ENCODE measurements around the gene LRRC4C. TPM values are rescaled to one million over a fixed set of nuclear protein-coding genes. Genes with fewer than 3 reads are reported as not detected.

Gene LRRC4C
- total RNA-seq, 1 experiment from 2014 or later: not detected

DNA sequence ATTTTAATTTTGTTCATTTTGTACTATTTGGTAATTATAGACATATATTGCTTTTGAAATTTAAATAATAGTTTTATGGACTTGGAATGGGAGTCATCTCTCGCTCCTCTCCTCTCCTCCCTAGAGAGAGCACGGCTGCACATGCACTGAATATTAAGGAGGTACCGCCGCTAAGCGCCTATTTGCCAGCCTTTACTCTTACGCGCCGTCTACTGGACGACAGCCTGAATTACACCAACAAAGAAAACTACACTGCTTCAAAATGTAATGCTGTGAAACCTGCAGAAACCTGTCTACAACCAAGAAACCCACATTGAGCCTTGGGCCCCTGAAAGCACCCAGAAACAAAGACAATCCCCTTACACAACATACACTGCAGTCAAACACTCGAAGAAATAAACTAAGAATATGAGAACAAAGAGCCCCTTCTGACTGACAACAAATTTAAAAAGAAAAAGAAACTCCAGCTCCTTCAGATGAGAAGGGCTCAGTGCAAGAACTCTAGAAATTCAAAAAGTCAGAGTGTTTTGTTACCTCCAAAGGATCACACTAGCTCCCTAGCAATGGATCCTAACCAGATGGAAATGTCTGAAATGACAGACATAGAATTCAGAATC, 737.2 kb downstream of the LRRC4C start:
- in situ Hi-C loops (cut with HindIII; ENCODE audit: low pct_unique_long_range_greater_than_20kb, low sequenced_read_pairs): no loop called here
- peak; percentile 0 for DNase-seq (ENCODE audit: low read depth)

- no peak for DNase-seq (ENCODE audit: low read depth)
- in situ Hi-C loops (cut with HindIII; ENCODE audit: low pct_unique_long_range_greater_than_20kb, low sequenced_read_pairs): no loop called here
Observed at GRCh38 chr11:40716344-40717130, 742.9 kb downstream of the LRRC4C start.

- in situ Hi-C loops (cut with HindIII; ENCODE audit: low pct_unique_long_range_greater_than_20kb, low sequenced_read_pairs): no loop called here
- no peak for DNase-seq (ENCODE audit: low read depth)
Observed at GRCh38 chr11:40713083-40713482, 746.4 kb downstream of the LRRC4C start.

DNA sequence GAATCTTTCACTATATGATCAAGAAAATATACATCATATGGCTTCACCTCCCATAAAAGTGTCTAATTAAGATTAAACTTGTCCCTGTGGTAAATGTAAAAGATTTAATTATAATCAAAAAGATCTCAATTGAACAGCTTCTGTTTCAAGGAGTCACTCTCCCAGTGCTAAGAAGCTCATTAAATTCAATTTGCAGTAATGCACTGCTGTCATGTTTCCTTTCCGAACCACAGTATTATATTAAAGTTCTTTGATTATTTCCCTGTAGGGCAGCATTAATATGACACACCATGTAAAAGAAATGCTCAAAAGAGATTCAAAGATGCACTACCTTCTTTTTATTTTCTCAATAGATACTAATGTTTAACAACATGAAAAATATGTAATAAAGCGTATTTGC, 758.4 kb downstream of the LRRC4C start:
- DNase-seq (ENCODE audit: low read depth): no peak
- in situ Hi-C loops (cut with HindIII; ENCODE audit: low pct_unique_long_range_greater_than_20kb, low sequenced_read_pairs): no loop called here

GRCh38 chr11:40689823-40690222, 769.6 kb downstream of the LRRC4C start:
- DNase-seq (ENCODE audit: low read depth): no peak
- in situ Hi-C loops (cut with HindIII; ENCODE audit: low pct_unique_long_range_greater_than_20kb, low sequenced_read_pairs): no loop called here

DNA sequence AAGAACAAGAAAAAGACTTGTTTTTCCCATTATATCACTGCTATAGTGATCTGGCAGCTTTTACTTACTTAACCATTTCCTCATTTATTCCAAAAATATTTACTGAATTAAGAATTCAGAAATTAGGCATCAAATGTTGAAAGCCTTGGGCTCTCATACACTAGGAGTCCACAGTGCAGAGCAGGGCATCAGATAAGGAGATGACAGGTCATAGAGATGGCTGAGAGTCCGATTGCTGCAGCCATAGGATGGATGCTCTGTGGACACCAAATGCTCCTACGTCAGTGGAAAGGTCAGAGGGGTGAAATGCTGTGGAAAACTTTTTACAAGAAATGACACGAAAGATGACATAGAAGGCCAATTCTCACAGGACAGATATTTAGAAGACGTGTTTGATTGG, 771.1 kb downstream of the LRRC4C start:
- in situ Hi-C loops (cut with HindIII; ENCODE audit: low pct_unique_long_range_greater_than_20kb, low sequenced_read_pairs): no loop called here
- no peak for DNase-seq (ENCODE audit: low read depth)

DNA sequence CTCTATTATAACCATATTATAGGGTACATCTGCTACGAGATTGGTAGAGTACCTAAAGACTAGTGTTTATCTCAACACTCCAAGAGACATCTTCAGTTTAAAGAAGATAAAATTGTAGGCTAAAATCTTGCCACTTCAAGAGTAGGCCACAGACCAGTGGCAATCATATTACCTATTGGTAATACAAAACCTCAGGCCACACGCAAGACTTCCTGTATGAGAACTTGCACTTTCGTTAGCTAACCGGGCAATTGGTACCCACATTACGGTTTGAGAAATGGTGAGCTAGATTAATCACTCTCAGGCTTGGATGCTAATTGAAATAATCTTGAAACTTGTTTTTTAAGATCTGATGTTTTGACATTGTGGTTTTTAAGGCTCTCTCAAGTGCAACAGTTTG, 772.7 kb downstream of the LRRC4C start:
- in situ Hi-C loops (cut with HindIII; ENCODE audit: low pct_unique_long_range_greater_than_20kb, low sequenced_read_pairs): no loop called here
- DNase-seq (ENCODE audit: low read depth): no peak

- in situ Hi-C loops (cut with HindIII; ENCODE audit: low pct_unique_long_range_greater_than_20kb, low sequenced_read_pairs): no loop called here
- no peak for DNase-seq (ENCODE audit: low read depth)
Observed at GRCh38 chr11:40683010-40683409, 776.4 kb downstream of the LRRC4C start.

DNA sequence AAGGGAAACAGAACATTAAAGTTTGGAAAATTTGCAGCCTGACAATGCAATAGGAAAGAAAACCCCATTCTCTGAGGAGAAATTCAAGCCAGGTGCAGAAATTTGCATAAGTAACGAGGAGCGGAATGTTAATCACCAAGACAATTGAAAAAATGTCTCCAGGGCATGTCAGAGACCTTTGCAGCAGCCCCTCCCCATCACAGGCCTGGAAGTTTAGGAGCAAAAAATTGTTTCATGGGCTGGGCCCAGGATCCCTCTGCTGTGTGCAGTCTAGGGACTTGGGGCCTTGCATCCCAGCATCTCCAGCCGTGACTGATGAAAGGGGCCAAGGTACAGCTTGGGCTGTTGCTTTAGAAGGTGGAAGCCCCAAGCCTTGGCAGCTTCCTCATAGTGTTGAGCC, 780.2 kb downstream of the LRRC4C start:
- in situ Hi-C loops (cut with HindIII; ENCODE audit: low pct_unique_long_range_greater_than_20kb, low sequenced_read_pairs): no loop called here
- DNase-seq (ENCODE audit: low read depth): no peak

DNA sequence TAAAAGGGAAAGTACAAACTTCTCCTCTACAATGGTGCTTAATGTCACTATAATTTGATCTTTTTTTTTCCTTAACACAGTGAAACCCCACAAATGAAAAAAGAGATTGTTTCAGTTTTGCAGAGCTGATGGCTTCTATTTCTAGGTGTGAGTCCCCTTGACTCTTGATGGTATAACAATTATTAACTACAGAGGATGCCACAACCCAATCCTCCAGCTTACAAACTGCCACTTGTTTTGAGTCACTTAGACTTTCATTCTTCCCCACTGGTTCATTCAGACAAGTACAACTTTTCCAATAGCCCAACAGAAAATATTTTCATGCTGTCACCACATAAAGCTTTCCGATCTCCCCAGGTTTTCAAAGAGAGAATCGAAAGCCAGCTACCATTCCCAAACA, 812.2 kb downstream of the LRRC4C start:
- in situ Hi-C loops (cut with HindIII; ENCODE audit: low pct_unique_long_range_greater_than_20kb, low sequenced_read_pairs): no loop called here
- no peak for DNase-seq (ENCODE audit: low read depth)

DNA sequence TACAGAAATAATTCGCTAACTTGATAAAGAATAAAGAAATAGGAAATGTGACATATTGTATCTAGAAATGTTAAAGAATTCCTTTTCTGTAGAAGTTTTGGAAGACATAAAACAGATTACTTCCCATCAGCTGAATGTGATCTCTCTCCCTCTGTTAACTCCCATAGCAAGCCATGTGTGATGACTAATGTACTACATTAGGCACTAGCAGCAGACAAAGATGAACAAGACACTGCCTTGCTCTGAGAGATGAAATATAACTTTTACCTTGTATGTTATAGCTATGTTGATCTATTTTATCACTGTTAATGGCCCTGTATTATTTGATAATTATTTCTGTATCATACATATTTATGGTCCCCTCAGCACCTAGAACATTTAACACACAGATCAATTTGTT, 817.2 kb downstream of the LRRC4C start:
- in situ Hi-C loops (cut with HindIII; ENCODE audit: low pct_unique_long_range_greater_than_20kb, low sequenced_read_pairs): no loop called here
- no peak for DNase-seq (ENCODE audit: low read depth)

- in situ Hi-C loops (cut with HindIII; ENCODE audit: low pct_unique_long_range_greater_than_20kb, low sequenced_read_pairs): no loop called here
- no peak for DNase-seq (ENCODE audit: low read depth)
Observed at GRCh38 chr11:40619654-40620053, 839.8 kb downstream of the LRRC4C start.

GRCh38 chr11:40606800-40607199, 852.7 kb downstream of the LRRC4C start:
- no peak for DNase-seq (ENCODE audit: low read depth)
- in situ Hi-C loops (cut with HindIII; ENCODE audit: low pct_unique_long_range_greater_than_20kb, low sequenced_read_pairs): no loop called here

- DNase-seq (ENCODE audit: low read depth): peak; percentile 30
- in situ Hi-C loops (cut with HindIII; ENCODE audit: low pct_unique_long_range_greater_than_20kb, low sequenced_read_pairs): no loop called here
Observed at GRCh38 chr11:40602866-40603552, 856.4 kb downstream of the LRRC4C start.

DNA sequence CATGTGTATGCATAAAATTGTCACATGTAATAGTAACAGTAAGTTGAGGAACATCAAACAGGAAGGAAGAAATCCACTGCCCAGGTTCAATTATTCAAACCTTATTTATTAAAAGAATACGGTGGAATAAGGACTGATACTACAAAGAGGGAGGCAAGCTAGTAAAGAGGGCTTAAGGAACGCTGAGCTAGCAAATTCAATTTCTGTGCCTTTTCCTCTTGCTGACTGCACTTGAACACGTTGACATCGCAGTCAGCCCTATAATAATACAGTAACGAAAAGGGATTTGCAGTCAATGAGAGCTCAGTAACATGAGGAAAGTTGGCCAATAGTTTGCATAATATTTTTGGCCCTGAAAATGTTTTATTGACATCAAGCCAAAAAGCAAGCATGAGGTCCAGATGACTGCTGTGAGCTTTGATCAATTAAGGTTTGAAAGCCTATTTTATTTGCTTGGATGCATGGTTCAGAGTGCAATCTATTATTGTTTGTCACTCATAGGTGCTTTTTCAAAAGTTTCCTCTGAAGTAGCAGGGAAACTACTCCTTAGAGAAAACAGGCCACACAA, 861.8 kb downstream of the LRRC4C start:
- DNase-seq (ENCODE audit: low read depth): no peak
- in situ Hi-C loops (cut with HindIII; ENCODE audit: low pct_unique_long_range_greater_than_20kb, low sequenced_read_pairs): no loop called here

- in situ Hi-C loops (cut with HindIII; ENCODE audit: low pct_unique_long_range_greater_than_20kb, low sequenced_read_pairs): no loop called here
- DNase-seq (ENCODE audit: low read depth): no peak
Observed at GRCh38 chr11:40573254-40573891, 886.1 kb downstream of the LRRC4C start.

DNA sequence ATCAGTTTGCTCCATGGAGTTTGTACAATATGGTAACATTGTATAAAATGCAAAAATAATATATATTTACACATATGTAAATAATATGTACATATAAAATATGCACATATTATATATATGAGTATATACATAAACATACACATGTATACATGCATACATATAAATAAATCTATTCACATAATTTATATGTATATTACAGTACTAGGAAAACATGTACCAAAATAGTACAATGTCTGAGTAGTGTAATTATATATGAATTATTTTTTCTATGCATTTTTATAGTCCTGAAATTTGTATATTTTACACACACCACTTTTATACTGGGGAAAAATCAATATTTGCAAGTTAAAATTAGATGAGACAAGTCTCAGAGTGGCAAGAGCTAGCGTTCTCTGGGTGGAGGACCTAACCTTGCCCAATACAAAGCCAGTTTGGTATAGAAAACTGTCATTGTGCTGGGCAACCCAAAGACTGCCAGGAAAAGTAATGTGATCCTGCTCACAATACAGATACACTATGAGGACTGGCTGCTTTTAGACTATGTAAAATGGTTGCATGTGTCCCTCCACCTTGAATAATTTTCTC, 889.4 kb downstream of the LRRC4C start:
- in situ Hi-C loops (cut with HindIII; ENCODE audit: low pct_unique_long_range_greater_than_20kb, low sequenced_read_pairs): no loop called here
- DNase-seq (ENCODE audit: low read depth): no peak

- DNase-seq (ENCODE audit: low read depth): no peak
- in situ Hi-C loops (cut with HindIII; ENCODE audit: low pct_unique_long_range_greater_than_20kb, low sequenced_read_pairs): no loop called here
Observed at GRCh38 chr11:40567392-40567791, 892.1 kb downstream of the LRRC4C start.
